H1 (cell line): Measurements from ENCODE around the gene NRXN3. TPM values are rescaled to one million over a fixed set of nuclear protein-coding genes. Genes with fewer than 3 reads are reported as not detected.

Experiments used
- SP1 ChIP-seq: IDR thresholded peaks from 2 replicates; pipeline ENCODE4 v1.6.1; 2011; ENCODE audit warnings: low read depth, low read length
- TBP ChIP-seq: IDR thresholded peaks from 2 replicates; pipeline ENCODE4 v1.6.1; 2011; ENCODE audit warnings: low read depth, low read length, improper control_type of control experiment
- polyA plus RNA-seq, 7 experiments: library from polyadenylated mRNA; depleted of rRNA in 3 of 7; stranded (reverse) in 5 of 7; unstranded in 2 of 7; fragments of >200 nt in 5 of 7; fragments of 200-250 nt in 2 of 7; gene quantifications; 1 replicate in 5 of 7; 2 replicates in 1 of 7; 4 replicates in 1 of 7; pipeline versions ENCODE4 v1.2.1 to v1.2.3, GENCODE V29; 2011 to 2013; ENCODE audit warnings: missing spikeins in 2 of 7, mixed read lengths in 2 of 7
- total RNA-seq: library from RNA; stranded (reverse); fragmentation: NEBNext Ultra II Directional; extraction: Animal tissue kit (Norgen Biotek cat#: 25700); gene quantifications from 2 replicates; pipeline ENCODE4 v1.2.1, GENCODE V29; 2021

The NRXN3 gene
- total and polyA plus RNA-seq, 2 of the 8 experiments (the other 6 are each of a cell fraction or from before 2014, with no cell fraction given), result 2.6 to 4.1 TPM

DNA sequence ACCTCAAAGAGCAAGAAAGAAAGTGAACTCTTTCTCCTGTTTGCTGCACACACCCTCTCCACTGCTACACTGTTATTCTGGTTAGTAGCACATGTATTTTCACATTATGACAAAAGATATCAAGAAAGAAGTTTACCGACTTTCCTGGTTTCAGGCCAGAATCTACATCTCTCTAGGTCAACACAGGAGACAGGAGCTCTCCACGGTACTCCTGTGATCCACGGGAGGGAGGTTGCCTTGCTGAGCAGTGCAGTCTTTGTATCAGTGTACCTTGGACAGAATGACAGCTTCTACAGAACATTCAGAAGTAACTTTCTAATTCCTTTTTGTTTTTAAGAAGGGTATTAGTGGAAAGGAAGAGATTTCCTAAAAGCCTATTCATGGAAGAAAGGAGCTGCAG, 805.6 kb downstream of the NRXN3 start (continued):
- no peak for TF ChIP-seq TBP
- no peak for TF ChIP-seq SP1
